ENCODE measurements around the gene CCL21.

Gene CCL21

GRCh38 chr9:34689512-34689911, 20.4 kb downstream of the CCL21 start:
- H3K27me3 ChIP-seq = no peaks in the 10 kb centered on the region
- H3K4me3 ChIP-seq = no peak overlapping the region
- H4K20me1 ChIP-seq = no peaks in the 10 kb centered on the region
- H3K9me3 ChIP-seq = no peaks in the 10 kb centered on the region
- peaks cover 18% of the 10 kb centered on the region for H3K4me1 ChIP-seq
- no peak overlapping the region for H3K4me2 ChIP-seq
- TF ChIP-seq Cebpa-rat (IDR thresholded peaks at IDR 0.05) = no peak
- no peaks in the 10 kb centered on the region for H3K36me3 ChIP-seq
- no peak overlapping the region for H3K27ac ChIP-seq
- no peak overlapping the region for H3K9ac ChIP-seq

- Histone ChIP-seq H4K20me1 (no peaks in the 10 kb centered on the region), H3K4me2 (no peak overlapping the region), H3K9ac (no peak overlapping the region), H3K27ac (no peak overlapping the region), H3K36me3 (no peaks in the 10 kb centered on the region), H3K4me1 (peaks cover 18% of the 10 kb centered on the region), H3K27me3 (no peaks in the 10 kb centered on the region), H3K4me3 (no peak overlapping the region), H3K9me3 (no peaks in the 10 kb centered on the region)
- no peak for TF ChIP-seq Cebpa-rat (IDR thresholded peaks at IDR 0.05)
These were observed 20.8 kb downstream of the CCL21 start for GRCh38 chr9:34689116-34689470.

- Histone ChIP-seq H3K36me3 (no peaks in the 10 kb centered on the region), H3K9ac (no peak overlapping the region), H3K27ac (no peak overlapping the region), H3K4me2 (no peak overlapping the region), H3K27me3 (no peaks in the 10 kb centered on the region), H3K4me3 (no peak overlapping the region), H3K9me3 (no peaks in the 10 kb centered on the region), H3K4me1 (peaks cover 18% of the 10 kb centered on the region), H4K20me1 (no peaks in the 10 kb centered on the region)
- no peak for TF ChIP-seq Cebpa-rat (IDR thresholded peaks at IDR 0.05)
These were observed 21.4 kb downstream of the CCL21 start for GRCh38 chr9:34688329-34689115.

GRCh38 chr9:34687276-34688030, 22.5 kb downstream of the CCL21 start:
- H3K4me2 ChIP-seq = no peak overlapping the region

GRCh38 chr9:34686732-34687131, 23.2 kb downstream of the CCL21 start:
- TF ChIP-seq Cebpa-rat (IDR thresholded peaks at IDR 0.05) = no peak
- H3K9me3 ChIP-seq = no peaks in the 10 kb centered on the region
- H3K36me3 ChIP-seq = no peaks in the 10 kb centered on the region

More at GRCh38 chr9:34687276-34688030, 22.5 kb downstream of the CCL21 start:
- no peak for TF ChIP-seq Cebpa-rat (IDR thresholded peaks at IDR 0.05)
- H3K4me3 ChIP-seq = no peak overlapping the region
- no peaks in the 10 kb centered on the region for H3K36me3 ChIP-seq
- no peaks in the 10 kb centered on the region for H3K27me3 ChIP-seq
- peaks cover 18% of the 10 kb centered on the region for H3K4me1 ChIP-seq
- H4K20me1 ChIP-seq = no peaks in the 10 kb centered on the region
- no peaks in the 10 kb centered on the region for H3K9me3 ChIP-seq
- H3K9ac ChIP-seq = no peak overlapping the region
- H3K27ac ChIP-seq = no peak overlapping the region

GRCh38 chr9:34686231-34686630, 23.7 kb downstream of the CCL21 start:
- no peak overlapping the region for H3K9ac ChIP-seq
- TF ChIP-seq Cebpa-rat (IDR thresholded peaks at IDR 0.05) = no peak
- no peaks in the 10 kb centered on the region for H4K20me1 ChIP-seq
- H3K4me2 ChIP-seq = no peak overlapping the region
- no peaks in the 10 kb centered on the region for H3K36me3 ChIP-seq
- no peak overlapping the region for H3K4me3 ChIP-seq
- peaks cover 11% of the 10 kb centered on the region for H3K4me1 ChIP-seq
- H3K9me3 ChIP-seq = no peaks in the 10 kb centered on the region
- no peak overlapping the region for H3K27ac ChIP-seq
- H3K27me3 ChIP-seq = no peaks in the 10 kb centered on the region

More at GRCh38 chr9:34686732-34687131, 23.2 kb downstream of the CCL21 start:
- Histone ChIP-seq H3K9ac (no peak overlapping the region), H3K4me1 (peaks cover 16% of the 10 kb centered on the region), H3K4me3 (no peak overlapping the region), H3K27me3 (no peaks in the 10 kb centered on the region), H3K4me2 (no peak overlapping the region), H4K20me1 (no peaks in the 10 kb centered on the region), H3K27ac (no peak overlapping the region)

GRCh38 chr9:34685591-34685990, 24.3 kb downstream of the CCL21 start:
- Histone ChIP-seq H3K9ac (no peak overlapping the region), H3K4me3 (no peak overlapping the region), H3K27ac (no peak overlapping the region), H4K20me1 (no peaks in the 10 kb centered on the region), H3K4me1 (peaks cover 5% of the 10 kb centered on the region; the same call in 1 of the 2 replicates), H3K9me3 (no peaks in the 10 kb centered on the region), H3K4me2 (no peak overlapping the region), H3K36me3 (no peaks in the 10 kb centered on the region), H3K27me3 (no peaks in the 10 kb centered on the region)
- TF ChIP-seq Cebpa-rat (IDR thresholded peaks at IDR 0.05) = no peak

GRCh38 chr9:34684816-34685215, 25.1 kb downstream of the CCL21 start:
- no peaks in the 10 kb centered on the region for H3K36me3 ChIP-seq
- no peaks in the 10 kb centered on the region for H3K9me3 ChIP-seq
- H4K20me1 ChIP-seq = no peaks in the 10 kb centered on the region
- TF ChIP-seq Cebpa-rat (IDR thresholded peaks at IDR 0.05) = no peak
- H3K9ac ChIP-seq = no peak overlapping the region
- no peak overlapping the region for H3K27ac ChIP-seq
- no peaks in the 10 kb centered on the region for H3K27me3 ChIP-seq
- no peak overlapping the region for H3K4me3 ChIP-seq
- peaks cover 5% of the 10 kb centered on the region; the same call in 1 of the 2 replicates for H3K4me1 ChIP-seq
- H3K4me2 ChIP-seq = no peak overlapping the region

- Histone ChIP-seq H3K27me3 (no peaks in the 10 kb centered on the region), H3K9me3 (no peaks in the 10 kb centered on the region), H3K4me3 (no peak overlapping the region), H3K4me1 (peaks cover 5% of the 10 kb centered on the region; the same call in 1 of the 2 replicates), H4K20me1 (no peaks in the 10 kb centered on the region), H3K9ac (no peak overlapping the region), H3K27ac (no peak overlapping the region), H3K4me2 (no peak overlapping the region), H3K36me3 (no peaks in the 10 kb centered on the region)
- TF ChIP-seq Cebpa-rat (IDR thresholded peaks at IDR 0.05) = no peak
These were observed 25.8 kb downstream of the CCL21 start for GRCh38 chr9:34684145-34684544.

GRCh38 chr9:34675869-34676268, 34.1 kb downstream of the CCL21 start:
- Histone ChIP-seq H3K27ac (no peak overlapping the region), H3K36me3 (no peaks in the 10 kb centered on the region), H3K4me1 (no peaks in the 10 kb centered on the region), H4K20me1 (no peaks in the 10 kb centered on the region), H3K4me2 (no peak overlapping the region), H3K9me3 (0 out of 2 replicates have a peak, but pooled peaks cover 1% of the 10 kb centered on the region), H3K4me3 (no peak overlapping the region), H3K27me3 (no peaks in the 10 kb centered on the region), H3K9ac (no peak overlapping the region)
- no peak for TF ChIP-seq Cebpa-rat (IDR thresholded peaks at IDR 0.05)

Data from BLaER1 (cell line).